Embryonic facial prominence (tissue), 1 donor: ENCODE measurements around the gene PKD1L1.

Source experiments
- DNase-seq: peaks from one replicate; pipeline ENCODE4 v3.0.0-alpha.2; 2016; ENCODE audit errors: extremely low spot score

The PKD1L1 gene

GRCh38 chr7:47735431-47736345, 212.6 kb downstream of the PKD1L1 start:
- DNase-seq = no peak

GRCh38 chr7:47734949-47735291, 213.3 kb downstream of the PKD1L1 start:
- no peak for DNase-seq

DNA sequence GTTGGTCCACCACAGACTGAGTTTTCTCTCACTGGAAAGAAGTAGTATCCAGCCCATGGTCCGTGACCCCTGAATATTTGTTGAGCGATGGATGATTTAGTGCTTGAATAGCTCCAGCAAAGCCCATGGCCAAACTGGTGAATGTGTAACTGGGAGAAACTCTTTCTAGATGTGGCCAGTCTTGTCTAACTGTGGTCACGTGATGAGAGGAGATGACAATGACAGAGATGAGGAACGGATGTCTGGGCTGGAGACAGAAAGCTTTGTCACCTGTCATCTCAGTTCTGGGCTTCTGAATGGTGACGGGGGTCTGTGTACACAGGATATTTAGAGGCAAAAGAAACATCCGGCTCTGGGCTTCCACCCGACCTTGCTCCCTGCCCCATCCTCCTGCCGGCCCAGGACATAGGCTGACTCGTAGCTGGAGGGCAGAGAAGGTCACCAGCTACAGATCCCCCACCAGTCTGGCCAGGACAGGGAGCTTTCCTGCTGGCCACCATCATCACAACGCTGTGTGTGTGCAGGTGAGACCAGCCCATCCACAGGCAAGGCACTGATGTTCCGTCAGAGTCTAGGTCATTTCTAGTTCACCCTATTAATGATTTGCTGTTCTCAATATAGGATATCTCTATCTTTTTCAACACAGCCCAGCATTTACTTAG, 213.8 kb downstream of the PKD1L1 start:
- DNase-seq = no peak

DNA sequence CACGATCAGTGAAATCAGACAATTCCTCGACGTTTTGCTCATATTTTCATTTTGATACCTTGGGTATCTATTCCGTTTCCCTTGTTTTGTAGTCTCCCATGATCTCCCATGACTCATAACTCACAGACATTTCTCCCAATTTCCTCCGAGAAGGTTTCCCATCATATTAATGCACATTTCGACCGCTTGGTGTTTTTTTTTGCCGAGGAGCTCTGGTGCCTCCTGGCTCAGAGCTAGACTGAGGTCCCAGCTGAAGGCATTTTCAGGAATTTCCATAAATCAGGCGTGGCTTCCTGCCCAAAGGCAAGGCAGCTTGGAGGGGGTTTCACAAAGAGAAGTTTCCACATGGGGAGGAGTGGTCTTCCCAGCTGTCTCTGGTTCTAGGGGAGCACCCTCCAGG, 218.1 kb downstream of the PKD1L1 start:
- no peak for DNase-seq

- no peak for DNase-seq
Observed at GRCh38 chr7:47726047-47726726, 222.1 kb downstream of the PKD1L1 start.

- no peak for DNase-seq
Observed at GRCh38 chr7:47725031-47725780, 223.1 kb downstream of the PKD1L1 start.
